Left ventricle myocardium inferior (tissue), 1 donor: ENCODE measurements around the gene GRIK4. TPM values are rescaled to one million over a fixed set of nuclear protein-coding genes. Genes with fewer than 3 reads are reported as not detected.

Experiments
- DNase-seq: peaks from one replicate; pipeline ENCODE4 v3.0.0-alpha.2; 2020
- H3K27ac ChIP-seq: fragments of 200-600 bp; replicated peaks from 2 replicates; pipeline ENCODE4 v1.8.0; 2021
- H3K27me3 ChIP-seq: fragments of 200-600 bp; 2 replicates; pipeline ENCODE4 v1.8.0; 2021; ENCODE audit warnings: low read depth
- H3K36me3 ChIP-seq: fragments of 200-600 bp; 2 replicates; pipeline ENCODE4 v1.8.0; 2021
- H3K4me1 ChIP-seq: fragments of 200-600 bp; 2 replicates; pipeline ENCODE4 v1.8.0; 2021
- H3K4me3 ChIP-seq: fragments of 200-600 bp; 2 replicates; pipeline ENCODE4 v1.8.0; 2021; ENCODE audit warnings: mild to moderate bottlenecking, moderate library complexity
- H3K9me3 ChIP-seq: fragments of 200-600 bp; replicated peaks from 2 replicates; pipeline ENCODE4 v1.8.0; 2021
- CTCF ChIP-seq: fragments of 200-600 bp; IDR thresholded peaks from 2 replicates; pipeline ENCODE4 v1.8.0; 2021; ENCODE audit warnings: antibody characterized with exemption, mild to moderate bottlenecking, borderline replicate concordance
- intact Hi-C: fragments of 100-400 bp; cut with micrococcal nuclease; formaldehyde crosslinking; loops from one replicate; pipeline ENCODE4 v1.11.0; 2022
- total RNA-seq: library from RNA; stranded (reverse); fragmentation: NEBNext Ultra II Directional; extraction: Animal tissue kit (Norgen Biotek cat#: 25700); gene quantifications from one replicate; pipeline ENCODE4 v1.2.1, GENCODE V29; 2021
- donor health status: DM: no; HTN: yes; CAD: no; lungs with severe emphysema.

The GRIK4 gene
- total RNA-seq, 1 donor from 2014 or later, result 0.16 TPM

- no peaks in the 10 kb centered on the region for H3K9me3 ChIP-seq
- intact Hi-C loops, result no loop called here
- no peak overlapping the region for H3K27ac ChIP-seq
- no peaks in the 10 kb centered on the region for H3K36me3 ChIP-seq
- no peak for DNase-seq
- no peak overlapping the region for H3K4me3 ChIP-seq
- TF ChIP-seq CTCF, result peak; percentile 36
- peaks cover 75% of the 10 kb centered on the region for H3K27me3 ChIP-seq
- H3K4me1 ChIP-seq, result no peaks in the 10 kb centered on the region
These were observed 203.7 kb downstream of the GRIK4 start for GRCh38 chr11:120715239-120715638.

- TF ChIP-seq CTCF, result no peak
- no peaks in the 10 kb centered on the region for H3K4me1 ChIP-seq
- no peaks in the 10 kb centered on the region for H3K9me3 ChIP-seq
- no peak overlapping the region for H3K27ac ChIP-seq
- H3K4me3 ChIP-seq, result no peak overlapping the region
- intact Hi-C loops, result no loop called here
- peaks cover 89% of the 10 kb centered on the region for H3K27me3 ChIP-seq
- H3K36me3 ChIP-seq, result no peaks in the 10 kb centered on the region
- no peak for DNase-seq
These were observed 205.5 kb downstream of the GRIK4 start for GRCh38 chr11:120717042-120717441.

- peaks cover 95% of the 10 kb centered on the region for H3K27me3 ChIP-seq
- no peak overlapping the region for H3K27ac ChIP-seq
- intact Hi-C loops, result no loop called here
These were observed 206.1 kb downstream of the GRIK4 start for GRCh38 chr11:120717623-120718022.

GRCh38 chr11:120718171-120718570 is 206.6 kb downstream of the GRIK4 start:
- Histone ChIP-seq H3K36me3 (no peaks in the 10 kb centered on the region), H3K9me3 (no peaks in the 10 kb centered on the region), H3K27me3 (peaks cover 98% of the 10 kb centered on the region), H3K4me3 (no peak overlapping the region), H3K27ac (no peak overlapping the region), H3K4me1 (no peaks in the 10 kb centered on the region)
- intact Hi-C loops, result no loop called here
- TF ChIP-seq CTCF, result no peak
- no peak for DNase-seq

More at GRCh38 chr11:120717623-120718022, 206.1 kb downstream of the GRIK4 start:
- no peaks in the 10 kb centered on the region for H3K36me3 ChIP-seq
- H3K4me1 ChIP-seq, result no peaks in the 10 kb centered on the region
- TF ChIP-seq CTCF, result no peak
- no peak overlapping the region for H3K4me3 ChIP-seq
- H3K9me3 ChIP-seq, result no peaks in the 10 kb centered on the region
- DNase-seq, result no peak

- H3K9me3 ChIP-seq, result no peaks in the 10 kb centered on the region
- no peak overlapping the region for H3K4me3 ChIP-seq
- H3K36me3 ChIP-seq, result no peaks in the 10 kb centered on the region
- H3K4me1 ChIP-seq, result no peaks in the 10 kb centered on the region
- intact Hi-C loops, result no loop called here
- no peak for DNase-seq
- no peak overlapping the region for H3K27ac ChIP-seq
- no peak for TF ChIP-seq CTCF
- peaks cover 93% of the 10 kb centered on the region for H3K27me3 ChIP-seq
These were observed 207.8 kb downstream of the GRIK4 start for GRCh38 chr11:120719348-120719747.

GRCh38 chr11:120720760-120721159 is 209.2 kb downstream of the GRIK4 start:
- Histone ChIP-seq H3K4me1 (no peaks in the 10 kb centered on the region), H3K27ac (no peak overlapping the region), H3K36me3 (no peaks in the 10 kb centered on the region), H3K4me3 (no peak overlapping the region), H3K27me3 (peaks cover 79% of the 10 kb centered on the region), H3K9me3 (no peaks in the 10 kb centered on the region)
- no peak for DNase-seq
- no peak for TF ChIP-seq CTCF
- intact Hi-C loops, result no loop called here
